ENCODE results near the gene DYSF.

- TF ChIP-seq, protein P1, sequence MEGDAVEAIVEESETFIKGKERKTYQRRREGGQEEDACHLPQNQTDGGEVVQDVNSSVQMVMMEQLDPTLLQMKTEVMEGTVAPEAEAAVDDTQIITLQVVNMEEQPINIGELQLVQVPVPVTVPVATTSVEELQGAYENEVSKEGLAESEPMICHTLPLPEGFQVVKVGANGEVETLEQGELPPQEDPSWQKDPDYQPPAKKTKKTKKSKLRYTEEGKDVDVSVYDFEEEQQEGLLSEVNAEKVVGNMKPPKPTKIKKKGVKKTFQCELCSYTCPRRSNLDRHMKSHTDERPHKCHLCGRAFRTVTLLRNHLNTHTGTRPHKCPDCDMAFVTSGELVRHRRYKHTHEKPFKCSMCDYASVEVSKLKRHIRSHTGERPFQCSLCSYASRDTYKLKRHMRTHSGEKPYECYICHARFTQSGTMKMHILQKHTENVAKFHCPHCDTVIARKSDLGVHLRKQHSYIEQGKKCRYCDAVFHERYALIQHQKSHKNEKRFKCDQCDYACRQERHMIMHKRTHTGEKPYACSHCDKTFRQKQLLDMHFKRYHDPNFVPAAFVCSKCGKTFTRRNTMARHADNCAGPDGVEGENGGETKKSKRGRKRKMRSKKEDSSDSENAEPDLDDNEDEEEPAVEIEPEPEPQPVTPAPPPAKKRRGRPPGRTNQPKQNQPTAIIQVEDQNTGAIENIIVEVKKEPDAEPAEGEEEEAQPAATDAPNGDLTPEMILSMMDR (IDR thresholded peaks at IDR 0.05), result no peak
- no peak for TF ChIP-seq POLR2A (IDR thresholded peaks at IDR 0.05)
These were observed 76.8 kb downstream of the DYSF start for GRCh38 chr2:71530211-71530610.
